ENCODE data around the gene LGR5. TPM values are rescaled to one million over a fixed set of nuclear protein-coding genes. Genes with fewer than 3 reads are reported as not detected.

Gene LGR5
- total and polyA plus RNA-seq, 2 of the 8 experiments (the other 6 are each of a cell fraction or from before 2014, with no cell fraction given) = 0.08 to 0.19 TPM

DNA sequence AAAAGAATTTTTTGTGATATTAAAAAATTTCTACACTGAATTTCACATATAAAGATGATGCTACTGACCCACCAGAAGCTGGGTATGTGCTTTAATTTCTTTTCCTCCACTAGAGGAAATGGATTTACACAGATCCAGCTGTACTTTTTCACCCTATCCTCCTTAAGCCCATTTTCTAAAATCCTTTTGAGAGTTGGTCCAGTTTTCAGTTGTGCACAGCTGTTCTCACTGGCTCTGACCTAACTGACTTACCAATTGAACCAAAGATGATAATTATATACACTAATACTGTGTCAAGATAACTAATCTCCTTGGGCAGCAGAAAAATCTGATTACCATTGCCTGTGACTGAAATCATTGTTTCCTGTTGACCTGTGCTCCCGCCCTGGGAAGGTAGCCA, 115.6 kb downstream of the LGR5 start:
- WGBS, 2 experiments (ENCODE audit: extremely low coverage in 1 of 2, insufficient coverage in 1 of 2, insufficient read length in 1 of 2, insufficient replicate concordance in 2 of 2, low coverage in 1 of 2, low lambda C conversion rate in 2 of 2, missing lambda C conversion rate in 1 of 2) = 83% methylated on average over 1 of the region's 1 CpG; no CpG with 5 or more reads in 1 of the 2 experiments
- Histone ChIP-seq H3K36me3 (ENCODE audit: control insufficient read depth in 2 of 4, insufficient read depth in 4 of 4, low read length in 3 of 4) (no peaks in the 10 kb centered on the region), H2BK120ac (replicated peaks; ENCODE audit: low read depth, low read length) (no peak overlapping the region), H3K27me3 (replicated peaks in 1 of 4; ENCODE audit: control insufficient read depth in 3 of 4, extremely low read depth in 1 of 4, insufficient read depth in 3 of 4, low read length in 3 of 4) (peaks cover 0 to 1% (median 0%) of the 10 kb centered on the region in 4 experiments; a peak in 1 of 7 replicates), H3K14ac (ENCODE audit: insufficient read length) (no peak overlapping the region), H3K23ac (ENCODE audit: insufficient read length) (no peak overlapping the region), H2BK5ac (ENCODE audit: low read depth, low read length) (no peak overlapping the region), H3K4me1 (replicated peaks in 1 of 4; ENCODE audit: control insufficient read depth in 3 of 4, insufficient read depth in 4 of 4, low read length in 3 of 4) (no peaks in the 10 kb centered on the region), H4K5ac (ENCODE audit: insufficient read length, low read depth, low read length) (no peak overlapping the region), H2BK20ac (ENCODE audit: low read length) (no peak overlapping the region), H2AK5ac (ENCODE audit: low read depth, low read length) (no peak overlapping the region), H3K27ac (ENCODE audit: low read depth, low read length) (no peak overlapping the region), H2BK12ac (ENCODE audit: low read depth, low read length) (no peak overlapping the region), H4K91ac (replicated peaks; ENCODE audit: insufficient read length, low read length) (no peak overlapping the region), H4K20me1 (replicated peaks in 1 of 2; ENCODE audit: control insufficient read depth in 1 of 2, insufficient read depth in 2 of 2, low read length in 2 of 2) (no peaks in the 10 kb centered on the region), H3K4me3 (ENCODE audit: extremely low read depth in 1 of 4, insufficient read depth in 2 of 4, low read depth in 3 of 4, low read length in 4 of 4) (no peak overlapping the region), H3K23me2 (ENCODE audit: low read depth, low read length) (no peaks in the 10 kb centered on the region), H3K79me1 (ENCODE audit: low read depth, low read length) (no peaks in the 10 kb centered on the region), H3K18ac (ENCODE audit: extremely low read depth, low read length) (no peak overlapping the region), H3K4ac (replicated peaks; ENCODE audit: insufficient read length, low read depth, low read length) (no peak overlapping the region), H3K56ac (replicated peaks; ENCODE audit: insufficient read length, low read depth, low read length) (no peak overlapping the region), H3K9ac (replicated peaks in 1 of 4; ENCODE audit: extremely low read depth in 1 of 4, low read depth in 3 of 4, low read length in 3 of 4) (no peak overlapping the region), H2BK15ac (ENCODE audit: low read length) (no peak overlapping the region), H3K79me2 (ENCODE audit: control insufficient read depth in 1 of 2, insufficient read depth in 2 of 2, low read length in 2 of 2) (no peaks in the 10 kb centered on the region), H3K4me2 (ENCODE audit: insufficient read depth in 1 of 2, low read depth in 2 of 2, low read length in 2 of 2) (no peak overlapping the region), H4K8ac (ENCODE audit: extremely low read depth, insufficient read depth, low read length) (no peak overlapping the region), H3K9me3 (ENCODE audit: insufficient read depth in 2 of 2, low read depth in 1 of 2, low read length in 1 of 2) (no peaks in the 10 kb centered on the region), H2AFZ (ENCODE audit: low read length) (no peak overlapping the region)
- ChIA-PET CTCF (ENCODE audit: partially characterized antibody) (interaction anchor here (2.0 kb wide), 1 partner anchor 140 kb away, joined by 5 read pairs; no protein-coding TSS in a partner anchor), POLR2A (ENCODE audit: partially characterized antibody) (no interaction called here)
- TF ChIP-seq EGR1 (IDR thresholded peaks at IDR 0.05; ENCODE audit: borderline replicate concordance, low read depth, low read length) (no peak), GTF2F1 (IDR thresholded peaks at IDR 0.05; ENCODE audit: borderline replicate concordance, low read depth, low read length) (no peak), RAD21 (IDR thresholded peaks at IDR 0.05 in 1 of 2, conservative IDR thresholded peaks at IDR 0.05 in 1 of 2; ENCODE audit: low read depth in 2 of 2, low read length in 2 of 2) (no peak), GABPA (IDR thresholded peaks at IDR 0.05; ENCODE audit: borderline replicate concordance, insufficient read depth, low read length) (no peak), TCF12 (IDR thresholded peaks at IDR 0.05; ENCODE audit: low read depth, low read length) (no peak), SUZ12 (IDR thresholded peaks at IDR 0.05; ENCODE audit: low read length) (no peak), YY1 (IDR thresholded peaks at IDR 0.05; ENCODE audit: low read depth, low read length) (no peak), PHF8 (conservative IDR thresholded peaks at IDR 0.05; ENCODE audit: low read depth, low read length) (no peak), SP4 (IDR thresholded peaks at IDR 0.05; ENCODE audit: low read length) (no peak), RXRA (IDR thresholded peaks at IDR 0.05; ENCODE audit: insufficient read depth, low read depth, low read length) (no peak)
- FAIRE-seq = no peak
- DNase-seq (ENCODE audit: low read depth in 1 of 2, low spot score in 2 of 2) = no peak
